ENCODE results near the gene TTLL3. TPM values are rescaled to one million over a fixed set of nuclear protein-coding genes. Genes with fewer than 3 reads are reported as not detected.

TTLL3 gene
- total RNA-seq, 1 donor from 2014 or later, result 45.7 TPM

DNA sequence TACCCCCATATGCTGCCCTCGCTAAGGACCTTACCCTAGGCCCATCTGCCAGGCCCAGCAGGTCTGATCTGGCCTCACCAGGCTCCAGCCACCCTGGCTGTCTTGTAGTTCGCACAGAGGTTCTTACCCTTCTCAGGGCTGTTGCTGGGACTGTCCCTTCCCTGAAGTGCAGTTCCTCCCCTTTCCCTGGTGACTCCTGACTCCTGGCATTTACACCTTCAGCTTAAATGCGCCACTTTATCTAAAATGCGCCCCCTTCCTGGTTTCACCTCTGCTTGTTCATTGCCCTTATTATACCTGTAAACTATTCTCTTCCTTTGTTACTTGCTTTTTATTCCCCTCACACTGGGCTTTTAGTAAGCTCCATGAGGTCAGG, 835 bp upstream of the TTLL3 start:
- Mint-ChIP-seq H3K4me3 (ENCODE audit: unreplicated experiment) (peak overlapping the region; percentile 82), H3K4me1 (ENCODE audit: low read depth, unreplicated experiment) (peaks cover 32% of the 10 kb centered on the region), H3K9me3 (ENCODE audit: unreplicated experiment) (peaks cover 8% of the 10 kb centered on the region), H3K27ac (ENCODE audit: unreplicated experiment) (peak overlapping the region; percentile 57), H3K36me3 (ENCODE audit: unreplicated experiment) (peaks cover 10% of the 10 kb centered on the region), H3K27me3 (ENCODE audit: unreplicated experiment) (peaks cover 11% of the 10 kb centered on the region)
- DNase-seq, result no peak
- TF ChIP-seq, protein P1, sequence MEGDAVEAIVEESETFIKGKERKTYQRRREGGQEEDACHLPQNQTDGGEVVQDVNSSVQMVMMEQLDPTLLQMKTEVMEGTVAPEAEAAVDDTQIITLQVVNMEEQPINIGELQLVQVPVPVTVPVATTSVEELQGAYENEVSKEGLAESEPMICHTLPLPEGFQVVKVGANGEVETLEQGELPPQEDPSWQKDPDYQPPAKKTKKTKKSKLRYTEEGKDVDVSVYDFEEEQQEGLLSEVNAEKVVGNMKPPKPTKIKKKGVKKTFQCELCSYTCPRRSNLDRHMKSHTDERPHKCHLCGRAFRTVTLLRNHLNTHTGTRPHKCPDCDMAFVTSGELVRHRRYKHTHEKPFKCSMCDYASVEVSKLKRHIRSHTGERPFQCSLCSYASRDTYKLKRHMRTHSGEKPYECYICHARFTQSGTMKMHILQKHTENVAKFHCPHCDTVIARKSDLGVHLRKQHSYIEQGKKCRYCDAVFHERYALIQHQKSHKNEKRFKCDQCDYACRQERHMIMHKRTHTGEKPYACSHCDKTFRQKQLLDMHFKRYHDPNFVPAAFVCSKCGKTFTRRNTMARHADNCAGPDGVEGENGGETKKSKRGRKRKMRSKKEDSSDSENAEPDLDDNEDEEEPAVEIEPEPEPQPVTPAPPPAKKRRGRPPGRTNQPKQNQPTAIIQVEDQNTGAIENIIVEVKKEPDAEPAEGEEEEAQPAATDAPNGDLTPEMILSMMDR (IDR thresholded peaks at IDR 0.05; ENCODE audit: partially characterized antibody, unreplicated experiment), result no peak

DNA sequence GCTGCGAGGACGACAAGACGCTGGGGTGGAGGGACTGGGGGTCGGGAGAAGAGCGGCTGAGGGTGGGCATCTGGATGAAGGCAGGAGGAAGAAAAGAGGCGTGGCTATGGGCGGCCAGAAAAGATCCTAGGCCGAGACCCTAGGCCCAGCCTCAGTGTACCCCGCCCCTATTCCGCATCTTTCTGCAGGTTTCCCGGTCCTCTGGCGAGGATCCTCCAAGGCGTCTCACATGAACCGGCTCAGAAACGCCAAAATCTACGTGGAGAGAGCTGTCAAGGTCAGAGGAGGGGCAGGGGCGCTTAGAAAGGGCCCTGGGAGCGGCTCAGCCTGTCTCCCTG, 340 bp downstream of the TTLL3 start:
- H3K9me3 Mint-ChIP-seq (ENCODE audit: unreplicated experiment), result peaks cover 7% of the 10 kb centered on the region
- peak overlapping the region; percentile 85 for H3K4me3 Mint-ChIP-seq (ENCODE audit: unreplicated experiment)
- no peak for DNase-seq
- peak overlapping the region; percentile 74 for H3K27ac Mint-ChIP-seq (ENCODE audit: unreplicated experiment)
- H3K36me3 Mint-ChIP-seq (ENCODE audit: unreplicated experiment), result peaks cover 10% of the 10 kb centered on the region
- H3K4me1 Mint-ChIP-seq (ENCODE audit: low read depth, unreplicated experiment), result peaks cover 32% of the 10 kb centered on the region
- TF ChIP-seq, protein P1 (IDR thresholded peaks at IDR 0.05; ENCODE audit: partially characterized antibody, unreplicated experiment), result no peak
- H3K27me3 Mint-ChIP-seq (ENCODE audit: unreplicated experiment), result peaks cover 11% of the 10 kb centered on the region

DNA sequence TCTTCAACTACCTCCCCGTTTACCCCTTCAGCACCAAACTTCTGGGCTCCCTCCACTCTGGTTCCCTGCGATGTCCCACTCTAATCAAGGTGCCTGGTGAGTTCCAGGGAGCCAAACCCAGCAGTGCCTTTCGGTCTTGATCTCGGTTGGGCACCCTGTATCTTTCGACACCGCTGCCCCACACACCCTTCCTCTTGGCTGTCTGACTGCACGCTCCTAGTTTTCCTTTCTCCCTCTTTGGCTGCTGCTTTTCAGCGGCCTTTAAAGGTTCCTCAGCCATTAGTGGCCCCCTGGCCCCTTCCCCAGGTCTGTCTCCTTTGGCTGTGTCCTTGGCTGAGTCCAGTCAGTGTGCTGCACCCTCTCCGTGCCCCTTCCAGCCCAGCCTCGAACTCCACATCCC, 784 bp downstream of the TTLL3 start:
- Mint-ChIP-seq H3K36me3 (ENCODE audit: unreplicated experiment) (peaks cover 10% of the 10 kb centered on the region), H3K9me3 (ENCODE audit: unreplicated experiment) (peaks cover 7% of the 10 kb centered on the region), H3K4me3 (ENCODE audit: unreplicated experiment) (peak overlapping the region; percentile 85), H3K4me1 (ENCODE audit: low read depth, unreplicated experiment) (peaks cover 32% of the 10 kb centered on the region), H3K27ac (ENCODE audit: unreplicated experiment) (peak overlapping the region; percentile 74), H3K27me3 (ENCODE audit: unreplicated experiment) (peaks cover 11% of the 10 kb centered on the region)
- TF ChIP-seq, protein P1 (IDR thresholded peaks at IDR 0.05; ENCODE audit: partially characterized antibody, unreplicated experiment), result no peak
- no peak for DNase-seq

DNA sequence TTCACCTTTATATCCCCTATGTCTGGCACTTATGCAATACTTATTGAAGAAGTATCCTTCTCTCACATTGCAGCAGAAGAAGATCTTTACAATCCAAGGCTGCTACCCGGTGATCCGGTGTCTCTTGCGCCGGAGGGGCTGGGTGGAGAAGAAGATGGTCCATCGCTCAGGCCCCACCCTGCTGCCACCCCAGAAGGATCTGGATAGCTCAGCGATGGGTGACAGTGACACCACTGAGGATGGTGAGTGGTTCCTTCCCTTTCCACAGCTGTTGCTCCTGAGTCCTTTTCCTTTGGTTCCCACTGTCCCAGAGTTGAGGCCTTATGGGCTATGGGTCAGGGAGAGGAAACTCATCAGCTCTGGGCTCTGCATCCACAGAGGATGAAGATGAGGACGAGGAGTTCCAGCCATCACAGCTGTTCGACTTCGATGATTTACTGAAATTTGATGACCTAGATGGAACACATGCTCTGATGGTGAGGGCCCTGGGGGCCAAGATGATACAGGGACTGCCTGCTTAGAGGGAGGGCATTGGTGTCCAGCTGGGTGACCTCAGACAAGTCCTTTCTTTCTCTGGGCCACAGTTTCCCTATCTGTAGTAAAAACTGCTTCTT, 2.9 kb downstream of the TTLL3 start:
- Mint-ChIP-seq H3K27ac (ENCODE audit: unreplicated experiment) (no peak overlapping the region), H3K36me3 (ENCODE audit: unreplicated experiment) (peaks cover 10% of the 10 kb centered on the region), H3K4me3 (ENCODE audit: unreplicated experiment) (no peak overlapping the region), H3K27me3 (ENCODE audit: unreplicated experiment) (peaks cover 11% of the 10 kb centered on the region), H3K9me3 (ENCODE audit: unreplicated experiment) (peaks cover 7% of the 10 kb centered on the region), H3K4me1 (ENCODE audit: low read depth, unreplicated experiment) (peaks cover 27% of the 10 kb centered on the region)
- DNase-seq, result no peak
- TF ChIP-seq, protein P1 (IDR thresholded peaks at IDR 0.05; ENCODE audit: partially characterized antibody, unreplicated experiment), result no peak

DNA sequence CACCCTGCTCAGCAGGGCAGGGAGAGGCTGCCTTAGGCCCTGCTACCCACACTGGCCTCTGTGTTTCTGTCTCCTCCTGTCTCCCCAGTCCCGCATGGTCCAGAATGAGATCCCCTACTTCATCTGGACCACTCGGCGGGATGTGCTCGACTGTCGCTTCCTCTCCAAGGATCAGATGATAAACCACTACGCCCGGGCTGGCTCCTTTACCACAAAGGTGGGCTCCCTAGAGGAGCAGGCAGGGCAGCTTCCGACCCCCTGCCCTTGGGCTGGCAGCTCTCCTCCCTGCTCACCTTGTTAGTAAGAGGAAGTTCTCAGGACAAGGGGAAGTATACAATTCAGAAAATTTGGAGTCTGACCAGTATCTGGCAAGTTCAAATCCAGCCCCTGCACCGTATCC, 5.9 kb downstream of the TTLL3 start:
- peaks cover 8% of the 10 kb centered on the region for H3K4me1 Mint-ChIP-seq (ENCODE audit: low read depth, unreplicated experiment)
- TF ChIP-seq, protein P1 (IDR thresholded peaks at IDR 0.05; ENCODE audit: partially characterized antibody, unreplicated experiment), result no peak
- H3K9me3 Mint-ChIP-seq (ENCODE audit: unreplicated experiment), result peaks cover 5% of the 10 kb centered on the region
- no peak overlapping the region for H3K4me3 Mint-ChIP-seq (ENCODE audit: unreplicated experiment)
- peaks cover 3% of the 10 kb centered on the region for H3K27me3 Mint-ChIP-seq (ENCODE audit: unreplicated experiment)
- no peak for DNase-seq
- peaks cover 14% of the 10 kb centered on the region for H3K36me3 Mint-ChIP-seq (ENCODE audit: unreplicated experiment)
- no peak overlapping the region for H3K27ac Mint-ChIP-seq (ENCODE audit: unreplicated experiment)

Measured in glutamatergic neuron (in vitro differentiated cells).